NCI-H2196 (cell line): ENCODE data around the gene MRPL27.
A peak's percentile ranks its signal among the peaks of the same experiment; 100 is the strongest.
"Not testable (repeated sequence)": the region's sequence is repeated elsewhere in the genome, so short reads cannot be mapped to it uniquely, and the experiment has no call there.

ENCODE experiments used
- DNase-seq: peaks from one replicate; lab custom pipeline; 2025; ENCODE audit not compliant: unreplicated experiment; lab: John Stamatoyannopoulos, UW

The MRPL27 gene

GRCh38 chr17:50347117-50347893 is 25.7 kb downstream of the MRPL27 start:
- no peak for DNase-seq

DNA sequence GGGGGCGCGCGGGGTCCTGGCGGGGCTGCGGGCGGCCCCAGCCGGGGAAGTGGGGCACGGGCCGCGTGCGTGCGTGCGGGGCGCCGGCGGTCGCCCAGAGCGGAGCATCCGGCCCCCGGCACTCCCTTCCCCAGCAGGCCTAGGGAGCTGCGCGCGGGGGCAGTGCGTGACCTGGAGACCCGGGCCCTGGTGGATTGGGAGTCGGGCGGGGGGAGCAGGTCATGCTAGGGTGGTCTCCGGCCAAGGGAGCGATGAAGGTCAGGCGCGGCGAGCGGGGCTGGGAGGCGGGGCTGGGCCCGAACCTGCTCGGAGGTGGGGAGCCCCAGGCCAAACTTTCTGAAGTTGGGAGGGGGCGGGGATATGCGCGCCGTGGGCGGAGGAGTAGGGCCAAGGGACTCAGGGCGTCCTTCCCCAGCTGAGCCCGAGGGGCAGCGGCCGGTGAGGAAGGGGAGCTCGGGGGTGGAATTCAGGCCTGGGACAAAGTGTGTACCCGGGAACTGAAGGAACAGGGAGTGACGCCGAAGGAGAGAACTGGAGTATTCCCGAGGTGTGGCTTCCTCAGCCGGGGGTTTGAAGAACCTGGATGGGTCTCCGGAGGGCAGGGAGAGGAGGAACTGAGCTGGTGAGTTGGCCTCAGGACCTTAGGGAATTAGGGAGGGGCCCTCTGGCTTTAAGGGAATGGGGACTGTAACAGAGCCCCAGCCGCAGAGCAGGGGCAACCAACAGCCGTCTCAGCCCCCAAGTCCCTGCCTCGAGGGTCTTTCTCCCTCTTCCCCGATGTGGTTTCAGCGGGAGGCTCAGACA is 26.5 kb downstream of the MRPL27 start:
- no peak for DNase-seq

- peak; percentile 92 for DNase-seq
These were observed 27.3 kb downstream of the MRPL27 start, which contains the start of gene XYLT2 for GRCh38 chr17:50345432-50346312. TSS of gene XYLT2 (plus strand) at chr17:50346126. CDS start at chr17:50346141, 15 bp downstream.

GRCh38 chr17:50344731-50345365 is 28.1 kb downstream of the MRPL27 start:
- no peak for DNase-seq

- DNase-seq: no peak
These were observed 33.6 kb downstream of the MRPL27 start for GRCh38 chr17:50339381-50339780.

DNA sequence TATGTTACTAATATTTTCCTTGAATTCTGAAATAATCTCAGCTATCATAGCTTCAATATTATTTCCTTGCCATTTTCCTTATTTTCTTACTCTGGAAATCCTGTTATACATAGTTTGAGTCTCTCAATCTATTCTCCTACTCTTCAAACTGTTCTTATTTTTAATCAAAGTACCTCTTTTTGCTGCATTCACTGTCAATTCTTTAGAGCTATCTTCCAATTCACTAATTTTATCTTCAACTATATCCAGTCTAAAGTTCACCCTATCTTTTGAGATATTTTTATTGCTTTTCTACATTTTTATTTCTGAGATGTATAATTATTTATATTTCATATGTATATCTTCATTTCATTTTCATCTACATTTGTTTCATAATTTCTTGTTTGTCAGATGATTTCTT is 34.3 kb downstream of the MRPL27 start:
- no peak for DNase-seq

- DNase-seq: no peak
These were observed 35.0 kb downstream of the MRPL27 start for GRCh38 chr17:50337956-50338355.

DNA sequence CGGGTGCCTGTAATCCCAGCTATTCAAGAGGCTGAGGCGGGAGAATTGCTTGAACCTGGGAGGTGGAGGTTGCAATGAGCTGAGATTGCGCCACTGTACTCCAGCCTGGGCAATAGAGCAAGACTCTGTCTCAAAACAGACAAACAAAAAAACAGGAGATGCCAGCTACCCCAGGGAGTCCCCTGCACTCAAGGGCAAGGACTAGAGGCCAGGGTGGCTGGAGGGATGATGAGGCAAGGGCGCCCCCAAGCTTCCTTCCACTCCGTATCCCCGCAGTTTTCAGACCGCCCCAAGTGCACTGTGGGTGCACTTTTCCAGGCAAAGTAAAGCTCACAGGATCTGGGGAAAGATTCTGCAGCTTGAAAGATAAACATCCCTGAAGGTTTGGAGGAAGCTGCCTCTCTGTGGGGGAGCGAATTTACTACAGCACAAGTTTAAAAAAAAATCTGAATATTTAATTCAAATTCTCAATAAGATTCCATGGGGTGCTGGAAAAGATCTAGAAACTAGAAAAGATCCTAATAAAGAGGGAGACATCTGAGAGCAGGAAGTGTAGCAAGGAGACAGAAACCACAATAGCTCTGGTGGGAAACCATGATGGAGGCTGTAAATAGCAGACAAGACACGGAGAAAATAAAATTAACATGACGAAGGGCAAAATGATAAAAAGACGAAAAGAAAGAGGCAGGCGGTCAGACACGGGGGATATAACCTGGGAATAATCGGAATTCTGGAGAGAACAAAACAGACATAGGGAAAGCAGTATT is 39.5 kb downstream of the MRPL27 start:
- not testable (repeated sequence) for DNase-seq

DNA sequence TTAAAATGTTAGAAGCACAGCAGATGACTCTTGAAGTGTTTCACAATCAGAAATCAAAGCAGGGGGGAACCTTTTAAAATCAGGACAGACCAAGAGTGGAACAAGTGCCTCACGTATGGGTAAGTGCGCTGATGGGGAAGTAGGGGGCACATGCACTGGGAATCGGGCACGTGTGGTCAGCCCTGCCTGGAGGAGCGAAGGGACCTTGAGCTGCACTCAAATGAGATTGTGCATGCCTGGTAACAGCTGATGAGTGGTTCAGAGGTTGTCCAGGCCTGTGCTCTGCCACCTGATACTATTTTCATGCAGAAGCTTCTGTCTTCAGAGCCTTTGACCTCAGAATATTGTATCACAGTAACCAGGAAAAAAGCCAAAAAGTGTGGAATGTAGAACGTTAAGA is 40.8 kb downstream of the MRPL27 start:
- no peak for DNase-seq

- no peak for DNase-seq
These were observed 41.7 kb downstream of the MRPL27 start for GRCh38 chr17:50331085-50331791.

GRCh38 chr17:50330151-50330775 is 42.7 kb downstream of the MRPL27 start:
- DNase-seq: no peak

DNA sequence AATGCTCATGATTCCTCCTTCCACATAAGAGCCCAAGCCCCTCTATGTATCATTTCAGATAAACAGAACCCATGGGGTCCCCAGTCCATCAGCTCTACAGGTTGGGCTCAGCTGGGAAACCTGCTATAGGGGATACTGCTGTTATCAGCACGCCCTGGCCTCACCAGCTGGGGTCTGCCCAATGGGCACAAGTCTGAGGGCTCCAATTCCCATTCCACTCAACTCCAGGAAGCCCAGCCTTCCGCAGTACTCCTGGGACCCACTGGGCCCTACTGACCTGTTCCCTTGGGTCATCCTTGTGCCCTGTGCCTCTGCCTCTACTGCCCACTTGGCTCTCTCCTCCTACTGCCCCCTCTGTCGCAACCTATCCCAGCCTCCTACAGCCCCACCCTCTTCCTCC is 43.3 kb downstream of the MRPL27 start:
- DNase-seq: no peak

DNA sequence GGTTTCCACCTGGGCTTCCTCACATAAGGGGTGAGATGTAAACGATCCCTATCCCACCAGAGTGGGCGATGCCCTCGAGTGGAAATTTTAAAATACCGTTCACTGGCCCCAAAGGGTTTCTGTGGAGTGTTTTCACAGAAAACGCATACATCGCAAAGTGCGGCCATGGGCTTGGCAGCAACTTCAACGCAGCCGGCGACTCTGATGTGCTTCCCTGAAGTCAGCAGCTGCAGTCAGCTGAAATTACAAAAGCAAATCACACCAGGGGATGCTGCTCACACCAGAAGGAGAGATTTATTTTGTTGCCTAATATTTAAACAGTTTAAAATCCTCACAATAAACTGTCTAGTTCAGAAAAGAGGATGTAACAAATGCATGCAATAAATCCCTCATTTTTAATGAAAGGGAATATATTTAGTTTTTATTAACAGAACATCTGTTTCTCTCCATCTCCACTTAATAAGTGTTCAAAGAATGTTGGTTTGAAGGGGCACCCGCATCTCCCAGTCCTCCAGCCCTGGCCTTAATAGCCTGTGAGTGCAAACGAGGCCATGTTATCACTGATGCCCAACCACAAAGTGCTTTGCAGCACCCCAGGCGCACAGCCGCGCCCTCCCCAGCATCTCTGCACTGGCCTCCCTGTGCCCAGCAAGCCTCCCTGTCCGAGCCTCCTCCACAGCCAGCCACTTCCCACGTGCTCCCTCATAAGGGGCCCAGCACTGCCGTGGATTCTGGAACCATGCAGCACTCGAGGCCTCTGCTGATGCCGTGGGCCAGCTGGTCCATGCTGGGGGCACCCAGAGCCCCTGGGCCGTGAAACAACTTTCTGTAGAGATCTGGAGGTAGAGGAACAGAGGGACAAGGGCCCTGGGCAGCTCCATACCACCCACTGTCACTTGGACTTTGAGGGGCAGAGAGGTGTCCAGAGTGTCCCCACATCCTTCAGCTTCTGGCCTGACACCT is 44.3 kb downstream of the MRPL27 start:
- no peak for DNase-seq

DNA sequence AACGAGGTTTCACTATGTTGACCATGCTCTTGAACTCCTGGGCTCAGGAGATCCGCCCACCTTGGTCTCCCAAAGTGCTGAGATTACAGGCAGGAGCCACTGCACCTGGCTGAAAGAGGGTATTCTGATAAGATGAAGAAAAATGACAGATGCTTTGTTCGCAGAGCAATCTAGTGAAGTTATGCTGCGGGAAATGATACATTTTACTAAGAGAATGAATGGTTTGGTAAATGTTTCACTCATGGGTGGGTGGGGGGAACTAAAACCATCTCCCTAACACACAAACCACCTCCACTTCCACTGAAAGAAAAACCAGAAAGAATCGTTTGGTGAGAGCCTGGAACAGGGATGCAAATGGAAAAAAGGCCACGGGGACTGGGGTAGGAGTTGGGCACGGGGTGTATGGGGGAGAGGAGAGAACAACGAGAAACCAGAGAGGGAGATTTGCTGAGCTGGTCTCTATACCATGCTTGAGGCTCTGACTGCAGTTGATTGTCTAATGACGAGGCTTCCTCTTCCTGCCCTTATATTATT is 46.1 kb downstream of the MRPL27 start:
- no peak for DNase-seq

- no peak for DNase-seq
These were observed 47.1 kb downstream of the MRPL27 start for GRCh38 chr17:50325906-50326305.

GRCh38 chr17:50323060-50323459 is 49.9 kb downstream of the MRPL27 start:
- DNase-seq: no peak

DNA sequence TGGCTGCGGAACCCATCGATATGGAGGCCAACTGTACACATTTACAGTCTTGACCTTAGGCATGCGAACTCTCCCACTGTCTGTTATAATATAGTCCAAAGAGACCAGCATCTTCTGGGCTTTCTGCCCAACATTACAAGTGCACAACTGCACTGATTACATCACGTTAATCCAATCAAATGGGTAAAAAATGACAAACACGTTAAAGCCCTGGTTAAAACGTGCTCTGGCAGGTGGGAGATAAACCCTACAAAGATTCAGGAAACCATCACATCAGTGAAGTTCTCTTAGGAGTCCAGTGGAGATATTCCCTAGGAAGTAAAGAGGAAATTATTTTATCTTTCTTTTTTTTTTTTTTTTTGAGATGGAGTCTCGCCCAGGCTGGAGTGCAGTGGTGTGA is 50.7 kb downstream of the MRPL27 start:
- DNase-seq: no peak
